Forelimb muscle (tissue), 1 donor: ENCODE data around the gene IREB2. TPM values are rescaled to one million over a fixed set of nuclear protein-coding genes. Genes with fewer than 3 reads are reported as not detected.
"Not testable (repeated sequence)": the region's sequence is repeated elsewhere in the genome, so short reads cannot be mapped to it uniquely, and the experiment has no call there.

ENCODE experiments used
- DNase-seq: peaks from one replicate; pipeline ENCODE4 v3.0.0-alpha.2; 2013; ENCODE audit warnings: low read depth
- polyA plus RNA-seq: library from polyadenylated mRNA; unstranded; fragments of 120-200 nt; gene quantifications from one replicate; pipeline ENCODE4 v1.2.1, GENCODE V29; 2013; ENCODE audit not compliant: insufficient read length

IREB2 gene
- polyA plus RNA-seq, 1 donor: 41.7 TPM

DNA sequence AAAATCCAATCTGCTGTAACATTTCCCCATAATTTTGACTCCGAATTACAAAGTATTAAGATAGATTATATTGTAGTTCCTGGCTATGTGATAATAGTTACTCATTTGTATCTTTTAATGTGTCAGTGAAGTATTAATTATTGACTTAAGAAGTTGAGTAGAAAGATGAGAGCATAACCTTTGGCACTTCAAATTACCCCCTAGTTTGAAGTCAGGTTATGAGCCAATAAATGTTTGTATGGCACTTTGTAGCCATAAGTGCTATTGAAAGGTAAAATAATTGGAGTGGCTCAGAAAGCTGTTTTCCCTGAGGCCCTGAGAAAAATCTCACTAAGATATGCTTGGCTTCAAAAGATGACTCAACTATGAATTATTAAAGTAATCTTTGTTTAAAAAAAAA is 31.0 kb downstream of the IREB2 start:
- DNase-seq: no peak

- no peak for DNase-seq
These were observed 39.3 kb downstream of the IREB2 start for GRCh38 chr15:78477295-78477694.

- DNase-seq: no peak
These were observed 41.6 kb downstream of the IREB2 start for GRCh38 chr15:78479650-78480049.

DNA sequence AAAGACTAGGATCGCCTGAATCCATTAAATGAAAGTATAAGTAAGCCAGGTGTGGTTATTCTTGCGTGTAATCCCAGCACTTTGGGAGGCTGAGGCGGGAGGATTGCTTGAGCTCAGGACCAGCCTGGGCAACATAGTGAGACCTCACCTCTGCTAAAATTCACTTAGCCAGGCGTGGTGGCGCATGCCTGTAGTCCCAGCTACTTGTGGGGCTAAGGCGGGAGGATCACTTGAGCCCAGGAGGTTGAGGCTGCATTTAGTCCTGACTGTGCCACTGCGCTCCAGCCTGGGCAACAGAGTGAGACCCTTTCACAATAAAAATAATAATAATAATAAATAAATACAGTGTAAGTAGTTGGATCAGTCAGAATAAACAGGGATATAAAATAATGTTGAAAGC is 43.9 kb downstream of the IREB2 start:
- DNase-seq: no peak

DNA sequence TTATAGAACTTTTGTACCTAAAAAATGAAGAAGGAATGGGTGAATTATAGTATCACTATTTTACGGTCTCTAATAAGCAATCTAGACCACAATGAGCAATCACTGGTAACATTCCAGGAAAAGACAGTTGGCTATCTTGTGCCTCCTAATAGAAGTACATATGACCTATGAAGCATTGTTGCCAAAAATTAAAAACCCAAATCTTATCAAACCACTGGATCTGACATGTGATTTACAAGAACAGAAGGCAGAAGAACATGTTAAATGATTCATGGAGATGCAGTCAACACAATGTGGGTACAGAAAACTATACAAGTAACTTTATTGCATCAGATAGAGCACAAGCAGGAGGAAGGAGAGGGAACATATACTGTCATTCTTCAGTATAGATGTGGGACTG is 54.9 kb downstream of the IREB2 start:
- no peak for DNase-seq

DNA sequence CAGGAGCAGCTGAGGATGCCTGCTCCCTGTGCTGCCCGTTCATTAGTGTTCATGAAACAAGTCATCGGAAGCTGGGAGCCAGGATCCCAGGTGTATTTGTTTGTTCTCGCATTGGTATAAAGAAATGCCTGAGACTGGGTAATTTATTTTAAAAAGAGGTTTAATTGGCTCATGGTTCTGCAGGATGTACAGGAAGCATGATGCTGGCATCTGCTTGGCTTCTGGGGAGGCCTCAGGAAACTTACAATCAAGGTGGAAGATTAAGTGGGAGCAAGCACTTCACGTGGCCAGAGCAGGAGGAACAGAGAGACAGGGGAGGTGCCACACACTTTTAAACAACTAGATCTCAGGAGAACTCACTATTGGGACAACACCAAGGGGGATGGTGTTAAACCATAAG is 63.8 kb downstream of the IREB2 start:
- DNase-seq: no peak

DNA sequence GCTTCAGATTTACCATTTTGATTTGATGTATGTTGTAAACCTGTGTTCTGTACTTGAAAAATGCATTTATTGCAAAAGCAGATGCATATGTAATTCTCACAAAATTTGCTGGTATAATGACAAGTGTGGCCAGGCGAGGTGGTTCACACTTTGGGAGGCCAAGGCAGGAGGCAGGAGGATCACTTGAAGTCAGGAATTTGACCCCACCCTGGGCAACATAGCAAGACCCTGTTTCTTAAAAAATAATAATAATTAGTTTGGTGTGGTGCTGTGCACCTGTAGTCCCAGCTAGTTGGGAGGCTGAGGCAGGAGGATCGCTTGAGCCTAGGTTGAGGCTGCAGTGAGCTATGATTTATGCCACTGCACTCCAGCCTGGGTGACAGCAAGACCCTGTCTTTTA is 64.6 kb downstream of the IREB2 start:
- no peak for DNase-seq

DNA sequence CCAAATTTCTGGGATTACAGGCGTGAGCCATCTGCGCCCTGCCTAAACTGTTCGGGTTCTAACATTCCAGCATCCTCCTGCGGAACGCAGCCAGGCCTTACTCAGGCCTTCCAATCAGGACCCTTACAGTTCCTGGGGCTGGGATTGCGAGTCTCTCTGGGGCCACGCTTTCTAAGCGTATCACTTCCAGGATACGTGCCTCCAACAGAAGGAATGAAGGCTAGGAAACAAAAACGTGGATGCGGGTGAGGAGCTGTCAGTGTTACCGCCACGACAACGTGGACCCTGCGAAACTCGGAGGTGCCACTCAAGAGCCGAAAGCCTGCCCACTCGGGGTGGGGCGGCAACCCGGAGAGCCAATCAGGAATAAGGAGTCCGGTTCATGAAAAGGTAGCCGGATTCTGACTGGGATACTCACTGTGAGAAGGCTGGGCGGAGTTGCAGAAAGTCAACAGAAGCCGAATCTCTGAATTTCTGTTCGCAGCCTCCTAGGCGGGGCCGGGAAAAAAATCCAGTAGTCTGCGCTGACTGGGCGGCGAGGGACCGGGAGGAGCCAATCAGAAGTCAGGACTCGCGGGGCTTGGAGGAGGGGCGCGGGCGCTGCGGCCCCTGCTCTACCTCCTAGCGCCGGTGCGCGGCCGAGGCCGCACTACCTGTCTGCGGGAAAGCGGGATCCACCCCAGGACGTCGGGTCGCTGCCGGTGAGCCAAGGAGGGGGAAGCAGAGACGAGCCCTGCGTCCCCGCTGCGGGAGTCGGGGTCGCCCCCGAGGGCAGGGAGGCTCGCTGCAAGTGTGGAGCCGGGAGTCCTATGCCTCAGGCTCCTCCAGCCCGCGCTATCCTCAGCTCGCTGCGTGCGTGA is 69.2 kb downstream of the IREB2 start, which contains the start of gene HYKK:
Gene HYKK (plus strand): TSS at position 607 of the 860 bp plus-strand sequence. CDS start 5,512 bp downstream, outside the sequence.
- DNase-seq: peak; percentile 95

GRCh38 chr15:78507831-78508160 is 69.8 kb downstream of the IREB2 start:
- no peak for DNase-seq

GRCh38 chr15:78508272-78508671 is 70.3 kb downstream of the IREB2 start:
- DNase-seq: no peak

DNA sequence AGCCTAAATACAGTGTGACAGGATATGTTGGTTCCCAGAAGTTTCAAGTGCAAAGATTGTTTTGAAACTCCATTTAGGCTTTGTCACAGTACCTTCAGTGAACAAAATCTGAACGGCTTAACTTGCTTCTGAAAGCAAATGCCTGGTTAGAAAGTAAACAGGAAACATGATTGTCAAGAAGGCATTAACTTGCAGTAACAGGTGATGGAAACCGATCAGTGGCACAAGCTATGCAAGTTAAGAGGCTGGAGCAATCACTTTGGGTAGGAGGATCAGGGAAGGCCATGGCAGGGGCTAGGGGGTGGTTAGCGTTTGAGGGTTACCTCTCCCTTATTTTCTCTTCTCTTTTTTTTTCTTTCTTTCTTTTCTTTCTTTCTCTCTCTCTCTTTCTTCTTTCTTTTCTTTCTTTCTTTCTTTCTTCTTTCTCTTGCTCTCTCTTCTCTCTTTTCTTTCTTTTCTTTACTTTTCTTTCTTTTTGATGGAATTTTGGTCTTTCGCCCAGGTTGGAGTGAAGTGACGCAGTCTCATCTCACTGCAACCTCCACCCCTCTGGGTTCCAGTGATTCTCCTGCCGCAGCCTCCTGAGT is 71.8 kb downstream of the IREB2 start:
- no peak for DNase-seq

DNA sequence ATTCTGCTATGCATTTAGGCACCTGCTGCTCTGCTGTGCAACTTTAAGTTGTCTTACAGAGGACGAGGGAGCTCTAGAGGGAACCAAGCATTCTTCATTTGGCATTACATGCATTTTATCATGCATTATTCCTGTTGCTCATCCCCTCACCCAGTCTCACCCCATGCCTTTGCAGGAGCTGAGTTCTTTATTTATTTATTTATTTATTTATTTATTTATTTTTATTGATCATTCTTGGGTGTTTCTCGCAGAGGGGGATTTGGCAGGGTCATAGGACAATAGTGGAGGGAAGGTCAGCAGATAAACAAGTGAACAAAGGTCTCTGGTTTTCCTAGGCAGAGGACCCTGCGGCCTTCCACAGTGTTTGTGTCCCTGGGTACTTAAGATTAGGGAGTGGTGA is 82.0 kb downstream of the IREB2 start:
- not testable (repeated sequence) for DNase-seq

DNA sequence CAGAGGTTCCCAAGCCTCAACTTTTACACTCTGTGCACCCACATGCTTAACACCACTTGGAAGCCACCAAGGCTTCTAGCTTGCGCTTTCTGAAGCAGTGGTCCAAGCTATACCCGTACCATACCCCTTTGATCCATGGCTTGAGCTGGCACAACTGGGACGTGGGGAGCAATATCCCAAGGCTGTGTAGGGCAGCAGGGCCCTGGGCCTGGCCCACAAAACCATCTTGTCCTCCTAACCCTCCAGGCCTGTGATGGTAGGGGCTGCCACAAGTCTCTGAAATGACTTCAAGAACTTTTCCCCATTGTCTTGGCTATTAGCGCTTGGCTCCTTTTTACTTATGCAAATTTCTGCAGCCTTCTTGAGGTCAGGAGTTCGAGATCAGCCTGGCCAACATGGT is 86.2 kb downstream of the IREB2 start:
- DNase-seq: no peak

DNA sequence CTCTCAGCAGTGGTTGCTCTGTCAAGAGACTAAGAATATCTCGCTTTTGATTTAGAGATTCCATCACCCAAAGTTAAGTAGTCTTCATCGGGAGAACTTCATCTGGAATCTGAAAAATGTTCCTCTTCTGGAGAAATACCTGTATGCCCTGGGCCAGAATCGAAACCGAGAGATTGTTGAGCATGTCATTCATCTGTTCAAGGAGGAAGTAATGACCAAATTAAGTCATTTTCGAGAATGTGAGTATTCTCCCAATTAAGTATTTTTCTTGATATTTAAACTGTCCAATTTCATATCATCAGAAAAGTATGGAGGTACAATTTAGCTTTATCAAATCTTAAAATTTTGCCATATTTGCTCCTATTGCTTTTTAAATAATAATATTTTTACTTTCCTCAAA is 89.3 kb downstream of the IREB2 start:
- DNase-seq: no peak

- no peak for DNase-seq
These were observed 95.3 kb downstream of the IREB2 start for GRCh38 chr15:78533331-78533730.

DNA sequence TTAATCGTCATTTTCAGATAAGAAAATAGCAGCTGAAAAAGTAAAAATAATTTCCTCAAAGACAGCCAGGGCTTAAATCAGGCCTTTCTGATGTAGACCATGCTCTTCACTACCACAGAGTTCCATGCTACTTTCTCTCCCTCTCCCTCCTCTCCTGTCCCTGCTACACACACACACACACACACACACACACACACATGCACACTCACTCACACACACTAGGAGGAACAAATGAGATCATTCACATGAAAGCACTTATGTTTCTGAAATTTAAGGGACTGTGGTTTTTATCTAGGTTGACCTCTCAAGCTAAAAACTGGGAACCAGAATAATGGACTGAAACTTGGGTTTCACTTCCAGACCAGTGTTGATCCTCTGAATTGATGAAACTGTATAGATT is 98.1 kb downstream of the IREB2 start:
- DNase-seq: no peak

DNA sequence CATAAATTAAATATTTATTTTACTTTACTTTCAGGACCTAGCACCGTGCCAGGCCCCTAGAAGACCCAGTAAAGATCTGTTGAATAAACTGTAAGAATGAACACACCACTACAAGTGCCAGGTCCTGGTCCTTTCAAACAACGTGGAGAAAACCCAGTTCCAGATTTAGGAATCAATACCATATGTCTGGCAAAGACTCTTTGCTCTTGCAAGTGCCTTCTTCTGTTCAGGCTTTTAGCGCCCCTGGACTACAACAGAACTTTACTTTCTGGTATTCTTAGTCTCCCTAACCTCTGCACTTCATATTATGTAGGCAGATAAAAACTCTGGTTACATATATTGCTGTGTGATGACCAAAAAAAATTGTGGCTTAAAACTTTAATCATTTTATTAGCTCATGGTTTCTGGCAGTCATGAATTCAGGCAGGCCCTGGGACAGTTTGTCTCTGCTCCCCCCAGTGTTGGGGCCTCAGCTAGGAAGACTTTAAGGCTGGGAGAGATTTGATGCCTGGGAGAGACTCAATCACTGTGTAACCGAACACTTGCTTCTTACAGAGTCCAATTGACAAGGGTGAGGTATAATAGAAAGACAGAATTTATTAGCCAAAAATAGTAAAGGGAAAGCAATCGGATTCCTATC is 99.4 kb downstream of the IREB2 start:
- peak; percentile 38 for DNase-seq

DNA sequence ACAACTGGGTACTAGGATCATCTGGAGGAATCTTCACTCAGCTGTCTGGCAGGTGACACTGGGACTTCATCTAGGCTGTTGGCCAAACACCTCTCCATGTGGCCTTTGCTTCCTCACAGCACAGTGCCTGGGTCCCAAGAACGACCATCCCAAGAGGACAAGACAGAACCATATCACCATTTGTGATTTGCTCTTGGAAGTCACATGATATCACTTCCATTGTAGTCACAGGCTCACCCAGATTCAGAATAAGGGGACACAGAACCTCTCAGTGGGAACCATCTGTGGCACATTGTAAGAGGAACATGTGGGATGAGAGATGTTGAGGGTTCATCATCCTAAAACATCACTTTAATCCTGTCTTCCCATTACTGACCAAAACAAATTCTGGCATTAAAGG is 100.3 kb downstream of the IREB2 start:
- DNase-seq: no peak

DNA sequence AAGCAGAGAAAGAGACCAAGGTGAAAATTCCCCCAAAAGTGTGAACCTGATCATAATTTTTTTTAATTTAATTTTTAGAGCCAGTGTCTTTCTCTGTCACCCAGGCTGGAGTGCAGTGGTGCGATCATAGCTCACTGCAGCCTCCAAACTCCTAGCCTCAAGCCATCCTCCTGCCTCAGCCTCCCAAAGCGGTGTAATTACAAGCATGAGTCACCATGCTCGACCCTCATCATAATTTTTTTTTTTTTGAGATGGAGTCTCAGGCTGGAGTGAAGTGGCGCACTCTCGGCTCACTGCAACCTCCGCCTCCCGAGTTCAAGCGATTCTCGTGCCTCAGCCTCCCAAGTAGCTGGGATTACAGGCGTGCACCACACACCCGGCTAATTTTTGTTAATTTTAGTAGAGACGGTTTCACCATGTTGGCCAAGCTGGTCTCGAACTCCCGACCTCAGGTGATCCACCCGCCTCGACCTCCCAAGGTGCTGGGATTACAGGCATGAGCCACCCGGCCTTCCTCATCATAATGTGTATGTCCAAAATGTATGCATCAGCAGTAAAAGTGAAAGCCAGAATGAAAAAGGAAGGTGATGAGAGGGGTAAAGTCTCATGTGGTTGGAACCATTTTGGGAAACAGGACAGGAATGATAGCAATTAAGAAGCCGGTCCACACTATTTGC is 101.6 kb downstream of the IREB2 start:
- DNase-seq: peak; percentile 6

DNA sequence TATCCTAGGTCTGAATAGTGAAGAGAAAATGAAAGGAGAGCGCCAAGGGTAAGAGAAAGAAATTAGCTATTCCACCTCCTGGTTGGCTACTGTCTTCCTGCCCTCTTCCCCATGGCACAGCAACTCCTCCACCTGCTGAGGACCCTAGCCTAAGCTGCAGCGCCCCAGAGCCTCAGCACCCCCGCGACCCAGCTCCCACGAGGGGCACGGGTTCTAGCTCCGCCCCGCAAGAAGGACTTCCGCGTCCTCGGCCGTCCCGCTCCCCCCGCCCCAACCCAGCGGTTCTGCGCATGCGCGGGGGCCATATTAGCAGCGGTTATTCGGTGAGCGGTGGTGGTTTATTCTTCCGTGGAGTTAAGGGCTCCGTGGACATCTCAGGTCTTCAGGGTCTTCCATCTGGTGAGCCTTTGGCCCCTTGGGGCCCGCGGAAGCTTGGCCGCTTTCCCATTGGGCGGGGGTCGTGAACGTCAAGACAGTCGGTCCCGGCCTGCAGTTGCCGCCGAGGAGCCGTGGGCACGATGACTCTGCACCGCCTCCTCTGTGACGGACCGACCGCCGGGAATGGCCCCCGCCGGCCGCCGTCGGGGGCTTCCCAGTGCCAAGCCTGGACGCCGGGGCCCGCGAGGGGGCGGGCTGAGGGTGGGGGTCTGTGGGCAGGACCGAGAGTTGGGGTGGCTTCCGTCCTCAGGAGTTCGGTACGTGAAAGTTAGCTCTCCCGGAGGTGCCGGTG is 102.3 kb downstream of the IREB2 start, which contains the start of gene PSMA4:
Gene PSMA4 (plus strand): TSS at position 304 of the 730 bp plus-strand sequence. CDS start 1,484 bp downstream, outside the sequence.
- DNase-seq: peak; percentile 58
